GM18907 (cell line): ENCODE data around the gene KCNAB2.

ENCODE experiments used
- ATAC-seq: cut with Tn5 transposase; IDR thresholded peaks from one replicate; pipeline ENCODE4 v1.9.1; 2021; ENCODE audit warnings: mild to moderate bottlenecking, moderate library complexity; ENCODE audit not compliant: unreplicated experiment

Gene KCNAB2

DNA sequence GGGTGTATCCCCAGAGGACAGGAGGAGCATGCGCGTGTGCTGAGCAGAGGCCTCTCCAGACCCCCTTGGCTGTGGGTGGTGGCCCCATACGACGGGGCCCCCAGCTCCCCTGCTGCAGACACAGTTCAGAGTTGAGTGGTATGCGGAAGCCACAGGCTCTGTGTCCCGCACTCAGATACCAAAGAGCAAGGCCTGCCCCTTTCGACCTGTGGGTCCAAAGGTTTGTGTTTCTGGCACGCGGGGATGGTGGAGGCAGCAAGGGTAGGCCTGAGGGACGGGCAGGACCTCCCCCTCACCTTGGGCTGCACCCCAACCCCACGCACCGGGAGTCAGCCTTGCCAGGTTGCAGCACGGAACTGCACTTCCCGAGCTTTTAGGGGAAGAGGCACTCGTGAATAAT, at the start of gene KCNAB2:
KCNAB2 (plus strand) TSS at position 328 of the 400 bp plus-strand sequence. CDS start 5,649 bp downstream, outside the sequence.
- no peak for ATAC-seq

- no peak for ATAC-seq
Measured at GRCh38 chr1:5996641-5997270, 48.9 kb upstream of the KCNAB2 start.

DNA sequence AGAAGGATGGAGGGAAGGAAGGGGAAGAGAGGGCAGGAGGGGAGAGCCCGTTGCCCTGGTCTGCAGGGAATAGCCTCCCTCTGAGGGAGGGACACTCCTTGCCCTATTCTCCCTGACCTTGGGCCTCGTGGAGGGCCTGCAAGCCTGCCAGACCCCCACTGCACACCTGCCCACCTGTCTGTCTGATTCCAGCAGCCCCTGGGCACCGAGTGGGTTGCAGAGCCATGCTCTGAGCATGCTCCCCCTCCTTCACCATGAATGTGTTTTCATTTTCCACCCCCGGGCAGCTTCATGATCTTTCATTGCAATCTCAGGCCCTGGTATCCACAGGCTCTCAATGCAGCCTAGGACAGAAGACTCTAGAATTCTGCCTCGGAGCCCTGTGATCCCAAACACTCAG, 48.4 kb upstream of the KCNAB2 start:
- ATAC-seq, result no peak

GRCh38 chr1:5998051-5998905, 47.4 kb upstream of the KCNAB2 start:
- ATAC-seq, result no peak

DNA sequence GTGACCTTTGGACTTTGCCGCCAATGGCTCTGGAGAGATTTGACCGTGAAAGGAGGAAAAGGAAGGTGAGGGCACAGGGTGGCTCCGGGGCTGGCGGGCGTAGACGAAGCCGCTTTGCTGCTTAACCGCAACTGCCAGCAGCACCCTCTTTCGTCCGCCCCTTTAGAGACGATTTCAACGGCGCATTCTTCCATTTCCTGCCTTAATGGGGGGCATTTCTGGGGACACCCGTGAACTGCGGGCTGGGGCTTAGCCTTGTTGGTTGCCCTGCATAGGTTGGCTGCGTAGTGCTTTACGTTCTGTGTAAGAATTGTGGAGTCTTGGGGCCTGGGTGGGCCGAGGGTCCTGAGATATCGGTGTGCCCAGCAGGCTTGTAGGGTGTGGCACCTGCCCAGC, 46.8 kb upstream of the KCNAB2 start:
- ATAC-seq, result no peak

DNA sequence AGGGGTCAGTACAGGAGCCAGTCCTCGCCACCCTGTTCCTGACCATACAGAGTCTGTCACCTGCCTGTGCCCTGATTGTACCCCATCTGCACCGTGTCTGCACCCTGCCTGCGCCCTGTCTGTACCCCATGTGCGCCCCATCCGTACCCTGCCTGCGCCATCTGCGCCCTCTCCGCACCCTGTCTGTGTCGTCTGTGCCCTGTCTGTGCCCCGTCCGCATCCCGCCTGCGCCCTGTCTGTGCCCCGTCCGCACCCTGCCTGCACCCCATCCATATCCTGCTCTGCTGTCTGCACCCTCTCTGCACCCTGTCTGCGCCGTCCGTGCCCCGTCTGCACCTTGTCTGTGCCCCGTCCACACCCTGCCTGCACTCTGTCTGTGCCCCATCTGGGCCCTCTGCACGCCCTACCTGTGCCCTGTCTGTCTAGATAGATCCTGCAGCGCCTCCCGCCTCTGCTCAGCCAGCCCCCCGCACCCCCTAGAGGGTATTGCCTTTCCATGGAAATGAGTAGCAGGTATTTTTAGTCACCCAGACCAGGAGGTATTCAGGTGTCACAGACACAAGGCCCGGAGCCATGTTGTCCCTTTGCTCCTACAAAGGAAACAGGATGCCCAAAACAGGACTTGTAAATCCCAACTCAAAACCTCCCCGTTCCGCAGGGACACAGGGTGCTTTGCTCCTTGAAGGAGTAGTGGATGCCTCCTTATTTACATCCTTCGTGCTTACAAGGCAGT, 45.8 kb upstream of the KCNAB2 start:
- ATAC-seq, result no peak

GRCh38 chr1:6000444-6001288, 45.0 kb upstream of the KCNAB2 start:
- no peak for ATAC-seq

DNA sequence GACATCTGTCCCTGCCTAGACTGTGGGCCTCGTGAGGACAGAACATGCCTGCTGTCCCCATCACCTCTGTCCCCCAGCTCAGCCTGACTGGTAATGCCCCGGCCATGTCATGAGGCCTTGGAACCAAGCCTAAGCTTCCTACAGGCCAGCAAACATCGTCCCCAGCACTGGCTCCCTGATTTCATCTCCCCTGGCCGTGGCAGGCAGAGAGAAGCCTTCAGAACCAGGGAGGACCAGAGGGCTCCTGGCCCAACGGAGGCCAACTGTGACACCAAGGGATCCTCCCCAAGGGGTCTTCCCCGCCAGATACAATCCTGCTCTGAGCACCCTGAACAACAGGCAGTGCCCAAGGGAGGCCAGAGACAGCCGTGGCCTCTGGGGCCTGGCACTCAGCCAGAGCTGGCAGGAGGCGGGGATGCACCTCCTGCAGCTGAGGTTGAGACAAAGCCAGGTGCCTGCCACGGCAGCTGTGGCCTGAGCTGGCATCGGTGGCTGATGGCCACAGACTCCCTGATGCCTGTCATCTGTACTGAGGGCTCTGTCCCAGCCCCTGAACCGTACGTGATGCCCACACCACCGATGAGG, 43.6 kb upstream of the KCNAB2 start:
- ATAC-seq, result no peak

DNA sequence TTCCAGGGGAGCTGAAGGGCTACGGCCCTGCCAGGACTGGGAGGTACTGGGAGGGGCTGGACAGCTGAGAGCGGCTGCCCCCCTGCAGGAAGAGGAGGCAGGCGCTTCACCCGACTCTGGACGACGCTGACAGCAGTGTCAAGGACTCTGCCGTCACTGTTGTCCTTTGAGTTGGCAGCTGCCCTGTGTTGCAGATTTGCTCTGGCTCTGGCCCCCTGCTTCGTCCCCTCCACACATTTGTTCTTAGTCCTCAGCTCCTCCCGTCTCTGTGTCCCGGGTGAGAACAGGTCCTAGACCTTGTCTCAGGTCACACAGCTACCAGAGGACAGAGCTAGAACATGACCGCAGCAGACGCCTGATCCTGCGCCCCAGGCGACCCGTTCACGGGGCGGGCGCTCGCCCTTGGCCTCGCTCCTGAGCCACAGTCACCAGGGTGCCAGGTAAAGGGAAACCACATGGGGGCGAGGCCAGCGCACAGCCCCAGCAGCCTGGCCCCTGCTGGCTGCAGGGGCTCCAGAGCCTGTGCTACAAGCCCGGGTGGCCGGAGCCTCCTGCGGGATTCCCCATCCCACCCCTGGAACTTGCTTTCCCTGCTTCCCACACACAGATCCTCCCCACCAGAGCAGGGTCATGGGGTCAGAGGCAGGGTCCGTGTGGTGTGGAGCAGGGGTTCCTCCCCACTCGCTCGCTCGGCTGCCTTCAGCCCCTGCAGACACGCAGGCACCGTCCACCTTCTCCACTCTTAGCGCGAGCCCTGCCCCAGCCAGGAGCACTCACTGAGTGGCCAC, 42.8 kb upstream of the KCNAB2 start:
- no peak for ATAC-seq

DNA sequence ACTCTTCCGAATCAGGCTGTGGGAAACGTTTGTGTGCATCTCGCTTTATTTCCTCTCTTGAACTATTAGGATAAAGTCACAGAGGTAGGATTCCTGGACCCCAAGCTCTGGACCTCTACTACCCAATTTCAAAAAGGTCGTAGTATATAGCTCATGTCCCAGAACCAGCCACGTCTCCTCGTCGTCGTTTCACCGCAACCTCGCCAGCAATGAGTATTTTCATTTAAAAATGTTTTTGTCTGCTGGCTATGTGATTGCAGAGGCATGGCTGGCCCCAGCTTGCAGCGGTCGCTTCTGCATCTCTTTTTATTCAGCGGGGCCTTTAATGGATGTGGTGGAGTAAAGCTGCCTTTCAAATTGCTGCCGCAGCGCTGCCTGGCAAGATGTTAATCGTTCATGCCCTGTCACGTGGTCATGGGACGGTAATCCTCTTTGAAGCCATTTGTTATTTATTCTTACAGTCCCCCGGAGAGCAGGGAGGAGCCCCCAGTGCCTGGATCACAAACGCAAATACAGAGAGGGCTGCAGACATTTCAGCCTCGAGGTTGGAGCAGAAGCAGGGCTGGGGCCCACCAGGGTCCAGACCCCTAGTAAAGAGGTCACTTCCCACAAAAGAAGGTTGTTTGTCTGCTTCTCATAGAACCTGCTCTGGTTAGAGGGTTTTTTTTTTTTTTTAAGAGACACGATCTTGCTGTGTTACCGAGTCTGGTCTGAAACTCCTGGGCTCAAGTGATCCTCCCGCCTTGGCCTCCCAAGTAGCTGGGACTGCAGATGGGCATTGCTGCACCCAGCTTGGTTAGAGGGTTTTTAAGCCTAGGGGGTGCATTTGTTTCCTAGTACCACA, 41.9 kb upstream of the KCNAB2 start:
- ATAC-seq, result no peak

DNA sequence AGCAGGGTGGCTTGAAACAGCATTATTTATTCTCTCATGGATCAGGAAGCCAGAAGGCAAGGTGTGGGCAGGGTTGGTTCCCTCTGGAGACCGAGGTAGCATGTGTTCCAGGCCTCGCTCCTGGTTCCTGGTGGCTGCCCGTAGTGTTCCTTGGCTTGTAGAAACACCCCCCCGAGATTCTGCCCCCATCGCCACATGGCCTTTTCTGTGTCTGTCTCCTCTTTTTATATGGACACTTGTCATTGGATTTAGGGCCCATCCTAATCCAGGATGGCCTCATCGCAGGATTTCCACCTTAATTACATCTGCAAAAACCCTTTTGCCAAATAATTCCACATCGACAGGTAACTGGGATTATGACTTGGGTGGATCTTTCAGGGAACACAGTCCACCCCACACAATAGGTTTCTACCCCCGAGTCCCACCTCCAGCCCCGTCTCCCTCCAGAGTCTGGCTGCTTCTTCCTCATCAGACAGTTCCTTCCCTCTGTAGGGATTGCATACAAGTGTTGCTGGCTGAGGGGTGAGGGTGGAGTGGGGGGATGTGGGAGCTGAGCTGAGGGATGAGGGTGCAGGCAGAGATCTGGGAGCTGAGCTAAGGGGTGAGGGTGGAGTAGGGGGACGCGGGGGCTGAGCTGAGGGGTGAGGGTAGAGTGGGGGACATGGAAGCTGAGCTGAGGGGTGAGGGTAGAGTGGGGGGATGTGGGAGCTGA, 41.1 kb upstream of the KCNAB2 start:
- ATAC-seq, result no peak

GRCh38 chr1:6005276-6005917, 40.3 kb upstream of the KCNAB2 start:
- ATAC-seq, result no peak

- ATAC-seq, result no peak
Measured at GRCh38 chr1:6006882-6007281, 38.8 kb upstream of the KCNAB2 start.

GRCh38 chr1:6007318-6008083, 38.2 kb upstream of the KCNAB2 start:
- no peak for ATAC-seq

GRCh38 chr1:6008084-6008415, 37.6 kb upstream of the KCNAB2 start:
- no peak for ATAC-seq

DNA sequence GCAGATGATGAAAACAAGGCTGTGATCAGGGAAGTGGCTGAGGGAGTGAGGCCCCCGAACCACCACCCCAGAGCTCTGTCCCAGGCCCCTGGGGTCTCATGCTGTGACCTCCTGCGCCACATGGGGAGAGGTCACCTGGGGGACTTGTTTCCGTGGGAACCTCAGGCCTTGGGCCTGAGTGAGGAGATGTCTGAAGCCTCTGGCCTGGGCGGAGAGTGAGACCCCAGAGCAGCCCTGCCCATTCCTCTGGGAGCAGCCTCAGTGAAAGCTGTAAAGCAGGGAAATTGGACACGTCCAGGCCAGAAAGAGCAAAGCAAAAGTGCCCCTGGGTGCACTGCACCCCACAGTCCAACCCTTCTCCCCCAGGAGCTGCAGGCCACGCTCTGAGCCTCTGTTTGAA, 37.0 kb upstream of the KCNAB2 start:
- no peak for ATAC-seq
